Right renal pelvis (tissue), 4 donors: ENCODE results near the gene MAGEA8. TPM values are rescaled to one million over a fixed set of nuclear protein-coding genes. Genes with fewer than 3 reads are reported as not detected.
"Not testable (repeated sequence)": the region's sequence is repeated elsewhere in the genome, so short reads cannot be mapped to it uniquely, and the experiment has no call there.

Experiments used
- DNase-seq, 4 donors: peaks; one replicate each; pipeline ENCODE4 v3.0.0-alpha.2; 2013; ENCODE audit warnings: low read depth in 4 of 4, low spot score in 3 of 4, missing footprints in 1 of 4
- polyA plus RNA-seq, 4 donors: library from polyadenylated mRNA; unstranded; fragments of 120-200 nt; gene quantifications; one replicate each; pipeline ENCODE4 v1.2.1, GENCODE V29; 2013; ENCODE audit not compliant: insufficient read length in 4 of 4

Gene MAGEA8, protein sequence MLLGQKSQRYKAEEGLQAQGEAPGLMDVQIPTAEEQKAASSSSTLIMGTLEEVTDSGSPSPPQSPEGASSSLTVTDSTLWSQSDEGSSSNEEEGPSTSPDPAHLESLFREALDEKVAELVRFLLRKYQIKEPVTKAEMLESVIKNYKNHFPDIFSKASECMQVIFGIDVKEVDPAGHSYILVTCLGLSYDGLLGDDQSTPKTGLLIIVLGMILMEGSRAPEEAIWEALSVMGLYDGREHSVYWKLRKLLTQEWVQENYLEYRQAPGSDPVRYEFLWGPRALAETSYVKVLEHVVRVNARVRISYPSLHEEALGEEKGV
- polyA plus RNA-seq, result under 1 TPM in 3 of 4 donors, not detected in 1; 0.05 to 0.14 (median 0.10) TPM

GRCh38 chrX:149881081-149881711 lies at the start of gene MAGEA8:
Gene MAGEA8, plus strand, starts transcription at chrX:149881183. Its CDS starts 3,090 bp downstream, at chrX:149884273.
- DNase-seq, result no peak

- no peak for DNase-seq
Observed at GRCh38 chrX:149831473-149831872, 49.5 kb upstream of the MAGEA8 start.

DNA sequence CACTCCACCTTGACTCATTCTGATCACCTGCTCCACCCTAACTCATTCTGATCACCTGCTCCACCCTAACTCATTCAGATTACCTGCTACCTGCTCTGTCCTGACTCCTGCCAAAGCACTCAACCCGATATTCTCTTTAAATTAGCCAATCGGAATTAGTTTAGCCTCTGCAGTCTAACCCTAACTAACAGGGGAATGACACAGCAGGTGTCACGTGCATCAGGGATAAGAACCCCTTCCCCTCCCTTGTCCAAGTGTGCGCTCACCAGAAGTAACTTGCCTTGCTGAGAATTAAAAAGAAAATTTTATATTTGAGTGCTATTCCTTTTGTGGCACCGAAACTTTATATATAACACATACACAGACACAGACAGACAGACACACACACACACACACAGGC lies 44.3 kb upstream of the MAGEA8 start:
- not testable (repeated sequence) for DNase-seq

- no peak for DNase-seq
Observed at GRCh38 chrX:149837167-149837566, 43.8 kb upstream of the MAGEA8 start.

DNA sequence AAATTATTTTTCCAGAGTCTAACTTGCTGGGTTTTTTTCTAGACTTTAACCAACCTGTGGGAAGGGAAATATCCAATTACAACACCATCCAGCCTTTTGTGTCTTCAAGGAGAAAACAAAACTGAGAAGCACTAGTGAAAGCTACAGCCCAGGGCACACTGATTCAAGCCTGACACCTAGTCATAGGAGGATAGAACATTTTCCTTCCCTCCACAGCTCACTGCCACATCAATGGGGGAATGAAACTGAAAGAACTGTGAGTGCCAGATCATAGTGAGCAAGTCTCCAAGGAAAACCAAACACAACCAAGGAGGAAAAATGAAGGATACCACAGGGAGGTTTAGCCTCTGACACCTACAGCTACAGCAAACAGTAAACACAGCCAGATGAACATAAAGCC lies 43.3 kb upstream of the MAGEA8 start:
- no peak for DNase-seq

DNA sequence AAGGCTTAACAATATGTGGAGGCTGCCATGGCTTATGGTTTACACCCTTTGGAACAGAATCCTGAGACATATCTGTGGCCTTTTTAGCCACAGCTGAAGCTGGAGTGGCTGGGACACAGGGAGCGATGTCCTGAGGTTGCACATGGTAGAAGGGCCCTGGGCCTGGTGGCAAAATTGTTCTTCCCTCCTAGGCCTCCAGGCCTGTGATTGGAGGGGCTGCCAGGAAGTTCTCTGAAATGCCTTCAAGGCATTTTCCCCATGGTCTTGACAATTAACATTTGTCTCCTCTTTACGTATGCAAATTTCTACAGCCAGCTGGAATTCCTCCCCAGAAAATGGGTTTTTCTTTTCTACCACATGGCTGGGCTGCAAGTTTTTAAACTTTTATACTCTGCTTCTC lies 39.1 kb upstream of the MAGEA8 start:
- no peak for DNase-seq

- DNase-seq, result no peak
Observed at GRCh38 chrX:149845385-149845784, 35.6 kb upstream of the MAGEA8 start.

- no peak for DNase-seq
Observed at GRCh38 chrX:149846789-149847188, 34.2 kb upstream of the MAGEA8 start.

DNA sequence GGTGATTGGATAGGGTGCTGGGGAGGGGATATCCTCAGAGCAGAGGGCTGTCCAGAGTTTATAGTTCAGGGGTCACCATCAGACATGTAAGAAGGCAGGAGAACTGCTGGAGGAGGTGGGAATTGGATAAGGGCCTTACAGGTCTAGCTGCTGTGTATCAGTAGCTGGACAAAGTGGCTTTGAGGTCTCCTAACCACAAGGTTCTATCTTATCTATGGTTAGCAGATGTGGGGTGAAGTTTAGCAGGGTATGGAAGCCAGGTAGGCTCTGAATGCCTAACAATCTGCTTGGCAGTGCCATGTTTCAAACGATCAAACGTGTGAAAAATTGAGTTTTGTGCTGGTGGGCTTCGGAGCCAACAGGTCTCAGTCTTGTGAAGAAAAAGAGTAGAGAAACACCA lies 32.1 kb upstream of the MAGEA8 start:
- DNase-seq, result no peak

DNA sequence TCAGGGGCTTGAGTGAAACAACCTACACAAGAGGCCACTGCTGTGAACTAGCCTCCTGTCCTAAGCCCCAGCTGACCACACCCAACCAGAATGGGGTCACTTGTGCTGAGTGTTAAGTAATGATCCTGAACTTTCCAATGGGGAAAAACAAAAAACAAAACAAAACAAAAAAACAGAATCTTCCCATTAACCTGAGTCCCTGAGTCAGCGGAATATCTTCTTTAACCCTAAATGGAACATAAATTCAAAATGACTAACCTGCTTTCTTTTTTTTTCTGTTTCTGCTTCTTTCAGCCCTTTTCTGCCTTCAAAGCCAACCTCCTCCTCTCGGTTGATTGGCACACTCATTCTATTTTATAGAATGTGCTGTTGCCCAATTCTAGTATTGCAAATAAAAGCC lies 31.2 kb upstream of the MAGEA8 start:
- DNase-seq, result no peak

DNA sequence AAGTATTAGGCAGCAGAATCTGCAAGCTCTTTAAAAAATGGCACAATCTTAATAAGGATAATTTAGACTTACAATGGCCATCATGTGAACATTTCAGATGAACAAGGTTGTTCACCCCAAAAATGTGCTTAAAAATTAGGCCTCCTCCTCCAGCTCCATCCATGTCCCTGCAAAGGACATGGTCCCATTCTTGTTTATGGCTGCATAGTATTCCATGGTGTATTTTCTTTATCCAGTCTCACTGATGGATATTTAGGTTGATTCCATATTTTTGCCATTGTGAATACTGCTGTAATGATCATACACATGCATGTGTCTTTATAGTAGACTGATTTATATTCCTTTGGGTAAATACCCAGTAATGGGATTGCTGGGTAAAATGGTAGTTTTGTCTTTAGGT lies 29.1 kb upstream of the MAGEA8 start:
- no peak for DNase-seq

DNA sequence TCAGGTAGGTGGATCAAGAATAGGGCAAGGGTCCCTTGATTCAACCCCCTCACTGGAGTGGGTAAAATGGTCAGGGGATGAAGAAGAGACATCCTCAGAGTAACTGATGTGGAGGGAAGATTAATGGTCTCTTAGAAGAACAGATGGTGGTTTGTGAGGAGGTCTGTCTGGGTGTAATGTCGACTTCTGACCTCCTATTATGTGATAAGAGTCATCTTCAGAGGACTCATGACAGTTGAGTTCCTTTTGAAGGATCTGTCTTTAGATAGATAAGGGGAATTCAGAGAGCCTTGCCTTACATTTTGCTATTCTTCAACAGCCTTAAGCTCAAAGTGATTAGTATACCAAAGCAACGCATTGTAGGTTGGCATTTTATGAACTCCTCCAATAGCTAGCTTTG lies 27.1 kb upstream of the MAGEA8 start:
- DNase-seq, result no peak

DNA sequence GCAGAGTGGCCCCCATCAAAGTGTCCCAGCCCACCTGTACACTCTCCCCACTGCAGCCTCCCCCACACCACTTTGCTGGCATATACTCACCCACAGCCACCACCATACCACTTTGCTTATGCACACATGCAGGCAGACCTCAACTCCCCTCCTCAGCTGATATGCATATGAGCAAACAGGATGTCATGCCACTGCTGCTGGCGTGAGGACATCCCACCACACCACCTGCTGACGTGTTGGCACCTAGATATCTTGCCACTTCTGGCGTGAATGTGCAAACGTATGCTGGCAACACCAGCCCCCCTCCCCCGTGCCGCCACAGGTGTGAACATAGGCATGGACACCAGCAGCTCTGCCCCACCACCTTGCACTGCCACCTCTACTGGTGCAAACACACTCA lies 22.4 kb upstream of the MAGEA8 start:
- DNase-seq, result no peak

- no peak for DNase-seq
Observed at GRCh38 chrX:149860445-149860844, 20.5 kb upstream of the MAGEA8 start.

GRCh38 chrX:149865390-149865789 lies 15.6 kb upstream of the MAGEA8 start:
- DNase-seq, result no peak

- no peak for DNase-seq
Observed at GRCh38 chrX:149867488-149867887, 13.5 kb upstream of the MAGEA8 start.

GRCh38 chrX:149870840-149871239 lies 10.1 kb upstream of the MAGEA8 start:
- no peak for DNase-seq

DNA sequence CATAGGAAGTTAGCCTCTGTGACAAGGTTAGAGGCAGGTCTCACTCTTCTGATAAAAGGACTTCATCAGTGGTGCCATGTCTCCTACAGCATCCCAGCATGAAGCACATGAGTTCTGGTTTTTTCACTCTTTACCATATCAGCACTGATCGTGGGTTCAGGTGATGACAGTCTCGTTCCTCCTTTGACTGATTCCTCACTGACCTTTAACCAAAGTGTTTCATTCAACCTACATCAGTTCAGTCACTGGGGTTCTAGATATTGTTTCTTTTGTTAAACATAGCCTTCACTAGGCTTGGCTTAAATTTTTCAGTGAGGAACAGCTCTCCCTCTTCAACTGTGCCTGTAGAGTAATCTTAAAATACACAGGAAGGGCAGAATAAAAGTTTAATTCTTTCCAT lies 9.6 kb upstream of the MAGEA8 start:
- DNase-seq, result no peak

- DNase-seq, result no peak
Observed at GRCh38 chrX:149871940-149872339, 9.0 kb upstream of the MAGEA8 start.

- no peak for DNase-seq
Observed at GRCh38 chrX:149877157-149877556, 3.8 kb upstream of the MAGEA8 start.

DNA sequence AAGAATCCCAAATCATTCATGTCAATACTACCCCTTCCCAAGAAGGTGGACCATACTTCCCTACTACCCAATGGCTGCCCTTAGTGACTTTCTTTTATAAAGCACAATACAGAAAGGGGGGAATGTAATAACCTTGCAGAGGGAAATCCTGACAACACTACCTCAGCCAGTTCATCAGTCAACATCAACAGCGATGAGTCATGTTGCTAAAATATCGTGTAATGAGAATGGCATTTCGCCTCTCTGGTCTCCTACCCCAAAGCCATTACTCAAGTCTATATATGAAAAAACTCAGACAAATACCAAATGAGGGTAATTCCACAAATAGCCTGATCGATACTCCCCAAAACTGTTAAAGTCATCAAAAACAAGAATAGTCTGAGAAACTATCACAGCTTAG lies 3.3 kb upstream of the MAGEA8 start:
- DNase-seq, result no peak

- DNase-seq, result not testable (repeated sequence)
Observed at GRCh38 chrX:149890828-149891227, 9.8 kb downstream of the MAGEA8 start.
